ENCODE measurements around the gene PPP1R14B. TPM values are rescaled to one million over a fixed set of nuclear protein-coding genes. Genes with fewer than 3 reads are reported as not detected.

Gene PPP1R14B
- total RNA-seq = 284 TPM in 2 replicates

GRCh38 chr11:64246871-64247728, at the start of gene PPP1R14B:
PPP1R14B (minus strand) TSS chr11:64246943; CDS start chr11:64246673, 270 bp downstream.
- Mint-ChIP-seq H3K27ac (peak within 1 kb of the TSS; percentile 94), H3K4me1 (peaks cover 29% of the 10 kb centered on the region), H3K4me3 (peak within 1 kb of the TSS; percentile 90), H3K36me3 (ENCODE audit: low read depth) (peaks cover 18% of the 10 kb centered on the region), H3K27me3 (no peaks in the 10 kb centered on the region), H3K9me3 (no peaks in the 10 kb centered on the region)
- DNase-seq = peak; percentile 95
- intact Hi-C loops (cut with micrococcal nuclease) = loop anchor here (1.0 to 10.0 kb wide), 3 partner anchors 22 to 1642 kb away; partner anchors contain the start of genes ESRRA and MTA2

GRCh38 chr11:64296236-64296635, 49.5 kb upstream of the PPP1R14B start:
- peaks cover 17% of the 10 kb centered on the region for H3K4me1 Mint-ChIP-seq
- intact Hi-C loops (cut with micrococcal nuclease) = no loop called here

GRCh38 chr11:64295760-64296159, 49.0 kb upstream of the PPP1R14B start:
- H3K4me1 Mint-ChIP-seq = peaks cover 15% of the 10 kb centered on the region
- peaks cover 3% of the 10 kb centered on the region for H3K36me3 Mint-ChIP-seq (ENCODE audit: low read depth)
- no peak for DNase-seq
- intact Hi-C loops (cut with micrococcal nuclease) = no loop called here
- no peaks in the 10 kb centered on the region for H3K9me3 Mint-ChIP-seq
- no peak overlapping the region for H3K4me3 Mint-ChIP-seq
- peaks cover 77% of the 10 kb centered on the region for H3K27me3 Mint-ChIP-seq
- H3K27ac Mint-ChIP-seq = no peak overlapping the region

More at GRCh38 chr11:64296236-64296635, 49.5 kb upstream of the PPP1R14B start:
- H3K4me3 Mint-ChIP-seq = no peak overlapping the region
- peaks cover 2% of the 10 kb centered on the region for H3K36me3 Mint-ChIP-seq (ENCODE audit: low read depth)
- no peak overlapping the region for H3K27ac Mint-ChIP-seq
- no peak for DNase-seq
- no peaks in the 10 kb centered on the region for H3K9me3 Mint-ChIP-seq
- peaks cover 78% of the 10 kb centered on the region for H3K27me3 Mint-ChIP-seq

- Mint-ChIP-seq H3K4me3 (no peak overlapping the region), H3K27ac (no peak overlapping the region)
These were observed 48.0 kb upstream of the PPP1R14B start for GRCh38 chr11:64294774-64295173.

GRCh38 chr11:64292460-64293254, 45.9 kb upstream of the PPP1R14B start:
- intact Hi-C loops (cut with micrococcal nuclease) = loop anchor here (1.0 kb wide), 1 partner anchor 8 kb away; the partner anchor contains the start of gene CATSPERZ
- peak overlapping the region; percentile 53 for H3K27ac Mint-ChIP-seq
- no peak for DNase-seq
- no peaks in the 10 kb centered on the region for H3K9me3 Mint-ChIP-seq
- H3K4me3 Mint-ChIP-seq = peak overlapping the region; percentile 64
- H3K36me3 Mint-ChIP-seq (ENCODE audit: low read depth) = peaks cover 8% of the 10 kb centered on the region
- peaks cover 59% of the 10 kb centered on the region for H3K27me3 Mint-ChIP-seq
- H3K4me1 Mint-ChIP-seq = peaks cover 9% of the 10 kb centered on the region

More at GRCh38 chr11:64294774-64295173, 48.0 kb upstream of the PPP1R14B start:
- intact Hi-C loops (cut with micrococcal nuclease) = no loop called here
- DNase-seq = no peak
- no peaks in the 10 kb centered on the region for H3K9me3 Mint-ChIP-seq
- peaks cover 75% of the 10 kb centered on the region for H3K27me3 Mint-ChIP-seq
- peaks cover 11% of the 10 kb centered on the region for H3K4me1 Mint-ChIP-seq
- peaks cover 5% of the 10 kb centered on the region for H3K36me3 Mint-ChIP-seq (ENCODE audit: low read depth)

GRCh38 chr11:64291752-64292459, 45.2 kb upstream of the PPP1R14B start:
- Mint-ChIP-seq H3K36me3 (ENCODE audit: low read depth) (peaks cover 8% of the 10 kb centered on the region), H3K27ac (no peak overlapping the region), H3K9me3 (no peaks in the 10 kb centered on the region), H3K4me1 (peaks cover 7% of the 10 kb centered on the region), H3K4me3 (no peak overlapping the region), H3K27me3 (peaks cover 52% of the 10 kb centered on the region)
- intact Hi-C loops (cut with micrococcal nuclease) = loop anchor here (1.0 kb wide), 1 partner anchor 8 kb away; the partner anchor contains the start of gene CATSPERZ
- DNase-seq = peak; percentile 72

- H3K27ac Mint-ChIP-seq = peak within 1 kb of the TSS; percentile 58
These were observed 44.6 kb upstream of the PPP1R14B start, which contains the start of gene KCNK4 for GRCh38 chr11:64291262-64291751. KCNK4 (plus strand) TSS chr11:64291302; CDS start chr11:64293019, 1,717 bp downstream.

GRCh38 chr11:64290352-64291261, 43.9 kb upstream of the PPP1R14B start:
- H3K4me1 Mint-ChIP-seq = peaks cover 13% of the 10 kb centered on the region
- H3K27me3 Mint-ChIP-seq = peaks cover 40% of the 10 kb centered on the region
- intact Hi-C loops (cut with micrococcal nuclease) = no loop called here
- H3K9me3 Mint-ChIP-seq = no peaks in the 10 kb centered on the region
- peak overlapping the region; percentile 58 for H3K27ac Mint-ChIP-seq
- H3K36me3 Mint-ChIP-seq (ENCODE audit: low read depth) = peaks cover 8% of the 10 kb centered on the region
- DNase-seq = peak; percentile 56
- H3K4me3 Mint-ChIP-seq = peak overlapping the region; percentile 74

More at GRCh38 chr11:64291262-64291751, 44.6 kb upstream of the PPP1R14B start, which contains the start of gene KCNK4:
- Mint-ChIP-seq H3K36me3 (ENCODE audit: low read depth) (peaks cover 8% of the 10 kb centered on the region), H3K27me3 (peaks cover 46% of the 10 kb centered on the region), H3K9me3 (no peaks in the 10 kb centered on the region), H3K4me3 (peak within 1 kb of the TSS; percentile 74), H3K4me1 (peaks cover 11% of the 10 kb centered on the region)
- no peak for DNase-seq
- intact Hi-C loops (cut with micrococcal nuclease) = no loop called here

GRCh38 chr11:64289002-64289564, 42.3 kb upstream of the PPP1R14B start:
- no peak for DNase-seq
- intact Hi-C loops (cut with micrococcal nuclease) = no loop called here
- H3K4me1 Mint-ChIP-seq = peaks cover 14% of the 10 kb centered on the region
- no peaks in the 10 kb centered on the region for H3K9me3 Mint-ChIP-seq
- no peak overlapping the region for H3K27ac Mint-ChIP-seq
- H3K36me3 Mint-ChIP-seq (ENCODE audit: low read depth) = peaks cover 8% of the 10 kb centered on the region
- H3K4me3 Mint-ChIP-seq = no peak overlapping the region
- peaks cover 25% of the 10 kb centered on the region for H3K27me3 Mint-ChIP-seq

- Mint-ChIP-seq H3K9me3 (no peaks in the 10 kb centered on the region), H3K4me1 (peaks cover 16% of the 10 kb centered on the region), H3K4me3 (no peak overlapping the region), H3K36me3 (ENCODE audit: low read depth) (peaks cover 8% of the 10 kb centered on the region), H3K27me3 (peaks cover 18% of the 10 kb centered on the region), H3K27ac (no peak overlapping the region)
- intact Hi-C loops (cut with micrococcal nuclease) = no loop called here
- DNase-seq = no peak
These were observed 41.6 kb upstream of the PPP1R14B start for GRCh38 chr11:64288353-64288750.

GRCh38 chr11:64287676-64288352, 41.1 kb upstream of the PPP1R14B start:
- Mint-ChIP-seq H3K36me3 (ENCODE audit: low read depth) (peaks cover 10% of the 10 kb centered on the region), H3K4me1 (peaks cover 18% of the 10 kb centered on the region), H3K27me3 (peaks cover 13% of the 10 kb centered on the region), H3K27ac (no peak overlapping the region), H3K4me3 (no peak overlapping the region), H3K9me3 (no peaks in the 10 kb centered on the region)
- intact Hi-C loops (cut with micrococcal nuclease) = no loop called here
- DNase-seq = no peak

- H3K36me3 Mint-ChIP-seq (ENCODE audit: low read depth) = peaks cover 14% of the 10 kb centered on the region
- peak overlapping the region; percentile 84 for H3K27ac Mint-ChIP-seq
- peaks cover 18% of the 10 kb centered on the region for H3K4me1 Mint-ChIP-seq
- H3K9me3 Mint-ChIP-seq = no peaks in the 10 kb centered on the region
- H3K27me3 Mint-ChIP-seq = peaks cover 9% of the 10 kb centered on the region
- intact Hi-C loops (cut with micrococcal nuclease) = no loop called here
- DNase-seq = peak; percentile 59
- H3K4me3 Mint-ChIP-seq = peak overlapping the region; percentile 87
These were observed 40.0 kb upstream of the PPP1R14B start for GRCh38 chr11:64286801-64287159.

All from activated CD4-positive, alpha-beta T cell treated with anti-CD3 and anti-CD28 coated beads, Interleukin-2, amount 10 ng/mL, durations not matched to agents 24 days and 14 days (primary cell).